IMR-90 (cell line): ENCODE measurements around the gene KATNAL2. TPM values are rescaled to one million over a fixed set of nuclear protein-coding genes. Genes with fewer than 3 reads are reported as not detected.

ENCODE experiments used
- ATAC-seq: fragments of 200-7000 bp; cut with Tn5 transposase; 2 replicates; pipeline ENCODE4 v1.9.1; 2020; ENCODE audit warnings: low read depth, mild to moderate bottlenecking, moderate library complexity
- BruUV-seq: library from RNA; stranded (reverse); fragments of 400-500 nt; replicated peaks from 2 replicates; lab custom pipeline; 2021; lab: Mats Ljungman, UMichigan
- CTCF ChIA-PET: fragments of 300-600 bp; formaldehyde crosslinking; extraction: SDS; loops from one replicate; lab custom pipeline; 2021; ENCODE audit warnings: antibody characterized with exemption; lab: Yijun Ruan, JAX
- POLR2A ChIA-PET: fragments of 300-600 bp; sonication (Branson Sonifier 250); formaldehyde crosslinking; loops from one replicate; lab custom pipeline; 2022; ENCODE audit warnings: antibody characterized with exemption; ENCODE audit not compliant: unreplicated experiment; lab: Charles Lee
- DNase-seq: peaks from one replicate; pipeline ENCODE4 v3.0.0; 2013
- H2AFZ ChIP-seq: replicated peaks from 2 replicates; pipeline ENCODE3; 2013; ENCODE audit warnings: low read length, mild to moderate bottlenecking; ENCODE audit not compliant: poor library complexity
- H2AK5ac ChIP-seq: 2 replicates; pipeline ENCODE4 v1.6.1; 2013; ENCODE audit warnings: low read depth, low read length, inconsistent platforms
- H2AK9ac ChIP-seq: replicated peaks from 2 replicates; pipeline ENCODE3; 2013; ENCODE audit warnings: mild to moderate bottlenecking, low read depth, low read length, moderate library complexity; ENCODE audit not compliant: poor library complexity
- H2BK120ac ChIP-seq: 2 replicates; pipeline ENCODE4 v1.6.1; 2013; ENCODE audit warnings: low read depth, low read length, inconsistent platforms
- H2BK15ac ChIP-seq: 3 replicates; pipeline ENCODE4 v1.6.1; 2013; ENCODE audit warnings: low read depth, low read length, inconsistent platforms
- H2BK20ac ChIP-seq: 2 replicates; pipeline ENCODE4 v1.6.1; 2013; ENCODE audit warnings: low read depth, mild to moderate bottlenecking, inconsistent platforms, low read length, moderate library complexity
- H2BK5ac ChIP-seq: 2 replicates; pipeline ENCODE4 v1.6.1; 2013; ENCODE audit warnings: mild to moderate bottlenecking, low read depth, low read length, inconsistent platforms; ENCODE audit not compliant: poor library complexity, severe bottlenecking
- H3K14ac ChIP-seq: replicated peaks from 2 replicates; pipeline ENCODE4 v1.6.1; 2013; ENCODE audit warnings: low read depth, low read length, inconsistent platforms
- H3K18ac ChIP-seq: 2 replicates; pipeline ENCODE4 v1.6.1; 2013; ENCODE audit warnings: low read depth, low read length, control low read depth
- H3K23ac ChIP-seq: 2 replicates; pipeline ENCODE4 v1.6.1; 2013; ENCODE audit warnings: low read depth, low read length, inconsistent platforms
- H3K27ac ChIP-seq: 2 replicates; pipeline ENCODE4 v1.5.1; 2013; ENCODE audit warnings: mild to moderate bottlenecking, control low read depth, low read length; ENCODE audit not compliant: insufficient read depth
- H3K27me3 ChIP-seq: 2 replicates; pipeline ENCODE4 v1.6.1; 2013; ENCODE audit warnings: low read length; ENCODE audit not compliant: control insufficient read depth, insufficient read depth
- H3K36me3 ChIP-seq: 2 replicates; pipeline ENCODE4 v1.6.1; 2013; ENCODE audit warnings: low read length, mixed read lengths; ENCODE audit not compliant: control insufficient read depth, insufficient read depth
- H3K4ac ChIP-seq: 2 replicates; pipeline ENCODE4 v1.6.1; 2013; ENCODE audit warnings: low read depth, low read length, inconsistent platforms
- H3K4me1 ChIP-seq: 2 replicates; pipeline ENCODE4 v1.6.1; 2013; ENCODE audit warnings: low read length, mixed read lengths; ENCODE audit not compliant: control insufficient read depth, insufficient read depth
- H3K4me2 ChIP-seq: 2 replicates; pipeline ENCODE4 v1.6.1; 2013; ENCODE audit warnings: low read depth, mild to moderate bottlenecking, control low read depth, low read length, moderate library complexity
- H3K4me3 ChIP-seq: 2 replicates; pipeline ENCODE4 v1.5.1; 2013; ENCODE audit warnings: low read depth, mild to moderate bottlenecking, control low read depth, low read length, moderate library complexity; ENCODE audit not compliant: insufficient read depth
- H3K56ac ChIP-seq: 2 replicates; pipeline ENCODE4 v1.6.1; 2013; ENCODE audit warnings: low read length, inconsistent platforms; ENCODE audit not compliant: insufficient read depth; ENCODE audit errors: extremely low read depth
- H3K79me1 ChIP-seq, 2 experiments: 2 replicates each; pipeline ENCODE4 v1.6.1; 2013; ENCODE audit warnings: low read length in 2 of 2, inconsistent platforms in 1 of 2, low read depth in 1 of 2
- H3K9ac ChIP-seq: 2 replicates; pipeline ENCODE4 v1.6.1; 2013; ENCODE audit warnings: low read depth, low read length, control low read depth
- H3K9me1 ChIP-seq: 2 replicates; pipeline ENCODE4 v1.6.1; 2013; ENCODE audit warnings: low read length, inconsistent platforms; ENCODE audit not compliant: insufficient read depth
- H3K9me3 ChIP-seq: 2 replicates; pipeline ENCODE4 v1.6.1; 2013; ENCODE audit warnings: low read length; ENCODE audit not compliant: control insufficient read depth, insufficient read depth
- H4K20me1 ChIP-seq: 2 replicates; pipeline ENCODE4 v1.6.1; 2013; ENCODE audit warnings: low read length, inconsistent platforms; ENCODE audit not compliant: insufficient read depth
- H4K5ac ChIP-seq: 2 replicates; pipeline ENCODE4 v1.6.1; 2013; ENCODE audit warnings: mild to moderate bottlenecking, low read depth, low read length, control low read depth
- H4K8ac ChIP-seq, 2 experiments: 2 replicates each; pipeline ENCODE4 v1.6.1; 2013; ENCODE audit warnings: low read depth in 2 of 2, low read length in 2 of 2, control low read depth in 1 of 2, inconsistent platforms in 1 of 2
- H4K91ac ChIP-seq: 2 replicates; pipeline ENCODE4 v1.6.1; 2013; ENCODE audit warnings: low read depth, low read length, inconsistent platforms; ENCODE audit not compliant: insufficient read depth
- CEBPB ChIP-seq: IDR thresholded peaks from 2 replicates; pipeline ENCODE4 v1.6.1; 2012; ENCODE audit warnings: low read depth, low read length, improper control_type of control experiment
- CTCF ChIP-seq: conservative IDR thresholded peaks from 2 replicates; pipeline ENCODE4 v1.5.1; 2012; ENCODE audit warnings: mild to moderate bottlenecking, low read depth, low read length, improper control_type of control experiment
- ELK1 ChIP-seq: fragments of 150-350 bp; IDR thresholded peaks from 2 replicates; pipeline ENCODE4 v1.6.1; 2016; ENCODE audit warnings: low read depth, mild to moderate bottlenecking, low read length, moderate library complexity, borderline replicate concordance
- NFE2L2 ChIP-seq: fragments of 150-350 bp; IDR thresholded peaks from 2 replicates; pipeline ENCODE4 v1.6.1; 2016; ENCODE audit warnings: low read depth, mild to moderate bottlenecking, low read length
- RCOR1 ChIP-seq: IDR thresholded peaks from 2 replicates; pipeline ENCODE4 v1.6.1; 2012; ENCODE audit warnings: mild to moderate bottlenecking, low read length, improper control_type of control experiment; ENCODE audit not compliant: insufficient replicate concordance
- WGBS, 2 experiments: methylation state at CpG; one replicate each; pipeline versions ENCODE4 v1.1.5 to v1.1.7; 2013; ENCODE audit warnings: missing lambda C conversion rate in 2 of 2; ENCODE audit not compliant: insufficient read length in 1 of 2; ENCODE audit errors: extremely low coverage in 2 of 2; 5-methylcytosine and 5-hydroxymethylcytosine counted together
- dilution Hi-C: fragments of 300-500 bp; cut with HindIII; formaldehyde crosslinking; loops from one replicate; pipeline ENCODE4 v1.14.3; 2018; ENCODE audit warnings: low sequenced_read_pairs; ENCODE audit not compliant: unreplicated experiment
- in situ Hi-C: fragments of 300-500 bp; cut with MboI; formaldehyde crosslinking; loops from 3 replicates; pipeline ENCODE4 v1.14.3; 2019; ENCODE audit warnings: low sequenced_read_pairs, inconsistent platforms, mixed read lengths
- intact Hi-C: fragments of 100-400 bp; cut with micrococcal nuclease; formaldehyde crosslinking; loops from 2 replicates; pipeline ENCODE4 v1.10.0; 2022
- polyA plus RNA-seq, 3 experiments: library from polyadenylated mRNA; depleted of rRNA; stranded (reverse); fragments of >200 nt; gene quantifications; 2 replicates each; pipeline ENCODE4 v1.2.3, GENCODE V29; 2012; ENCODE audit warnings: low replicate concordance in 1 of 3
- total RNA-seq: library from RNA; depleted of rRNA; stranded (reverse); fragments of >200 nt; gene quantifications from 2 replicates; pipeline ENCODE4 v1.2.3, GENCODE V29; 2012

The KATNAL2 gene
- total and polyA plus RNA-seq, 2 of the 4 experiments (the other 2 are of a cell fraction) = 0.90 to 2.3 TPM

DNA sequence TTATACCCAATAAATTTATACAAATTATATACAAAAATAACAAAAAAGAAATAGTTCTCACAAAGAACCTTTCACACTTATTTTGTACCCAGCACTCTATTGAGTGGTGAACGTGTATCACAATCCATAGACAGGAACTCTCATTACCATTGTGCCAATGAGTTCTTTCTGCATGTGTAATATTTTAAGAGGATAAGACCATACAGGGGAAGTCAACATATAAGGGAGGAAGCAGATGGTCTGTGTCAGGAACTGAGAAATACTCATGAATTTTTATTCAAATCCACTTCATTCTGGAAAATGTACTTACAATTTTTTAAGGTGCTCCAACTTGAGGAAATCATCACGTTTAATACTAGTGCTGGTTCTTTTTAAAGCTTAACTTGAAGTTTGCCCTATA lies 145.1 kb downstream of the KATNAL2 start:
- dilution Hi-C loops (no loop called here), intact Hi-C loops (no loop called here), in situ Hi-C loops (no loop called here)
- no peak overlapping the region for H2AFZ ChIP-seq
- H3K36me3 ChIP-seq = no peaks in the 10 kb centered on the region
- no peak overlapping the region for H4K91ac ChIP-seq
- ChIA-PET POLR2A (no interaction called here), CTCF (no interaction called here)
- H3K9ac ChIP-seq = no peak overlapping the region
- H3K4me2 ChIP-seq = no peak overlapping the region
- H4K8ac ChIP-seq = no peak overlapping the region
- ATAC-seq (no peak), DNase-seq (no peak)
- no peaks in the 10 kb centered on the region for H3K9me3 ChIP-seq
- BruUV-seq = no TSS peak
- WGBS, 2 experiments = no CpG with 5 or more reads among the region's 2 CpGs
- no peaks in the 10 kb centered on the region for H3K9me1 ChIP-seq
- H2BK15ac ChIP-seq = no peak overlapping the region
- H2BK120ac ChIP-seq = no peak overlapping the region
- no peak overlapping the region for H3K23ac ChIP-seq
- no peak overlapping the region for H3K14ac ChIP-seq
- no peaks in the 10 kb centered on the region for H3K79me1 ChIP-seq
- TF ChIP-seq NFE2L2 = no peak
- no peak for TF ChIP-seq CEBPB
- TF ChIP-seq RCOR1 = no peak
- TF ChIP-seq CTCF = no peak
- no peak for TF ChIP-seq ELK1
- no peak overlapping the region for H2AK9ac ChIP-seq
- H3K18ac ChIP-seq = no peak overlapping the region
- no peaks in the 10 kb centered on the region for H4K20me1 ChIP-seq
- H3K27me3 ChIP-seq = no peaks in the 10 kb centered on the region
- H3K56ac ChIP-seq = no peak overlapping the region
- H3K27ac ChIP-seq = no peak overlapping the region
- no peak overlapping the region for H2AK5ac ChIP-seq
- H3K4ac ChIP-seq = no peak overlapping the region
- H4K5ac ChIP-seq = no peak overlapping the region
- H2BK5ac ChIP-seq = no peak overlapping the region
- H2BK20ac ChIP-seq = no peak overlapping the region
- H3K4me1 ChIP-seq = no peaks in the 10 kb centered on the region
- H3K4me3 ChIP-seq = no peak overlapping the region
